Measurements from ENCODE around the gene TMEM47. TPM values are rescaled to one million over a fixed set of nuclear protein-coding genes. Genes with fewer than 3 reads are reported as not detected.
A peak's percentile ranks its signal among the peaks of the same experiment; 100 is the strongest.

TMEM47 gene
- total RNA-seq, 4 donors from 2014 or later: 1.6 to 35.1 (median 8.0) TPM

- Histone ChIP-seq H3K36me3 (no peaks in the 10 kb centered on the region), H3K27ac (no peak overlapping the region), H3K4me3 (no peak overlapping the region), H3K27me3 (no peaks in the 10 kb centered on the region), H3K4me1 (no peaks in the 10 kb centered on the region), H3K9me3 (no peaks in the 10 kb centered on the region)
- 68 to 79% methylated on average over 3 of the region's 3 CpGs for WGBS, 2 donors
- DNase-seq: no peak
- intact Hi-C loops (cut with DNase I): no loop called here
- TF ChIP-seq POLR2A (IDR thresholded peaks at IDR 0.05): no peak
- no peak for TF ChIP-seq CTCF (IDR thresholded peaks at IDR 0.05)
These were observed 70.1 kb downstream of the TMEM47 start for GRCh38 chrX:34586936-34587335.

GRCh38 chrX:34586346-34586911, 70.7 kb downstream of the TMEM47 start:
- 45 to 59% methylated on average over 4 of the region's 4 CpGs for WGBS, 2 donors
- Histone ChIP-seq H3K27me3 (no peaks in the 10 kb centered on the region), H3K36me3 (no peaks in the 10 kb centered on the region), H3K9me3 (no peaks in the 10 kb centered on the region), H3K4me1 (no peaks in the 10 kb centered on the region), H3K27ac (no peak overlapping the region), H3K4me3 (no peak overlapping the region)
- DNase-seq: no peak
- intact Hi-C loops (cut with DNase I): no loop called here
- no peak for TF ChIP-seq POLR2A (IDR thresholded peaks at IDR 0.05)
- TF ChIP-seq CTCF (IDR thresholded peaks at IDR 0.05): no peak

GRCh38 chrX:34585561-34585960, 71.5 kb downstream of the TMEM47 start:
- Histone ChIP-seq H3K27ac (no peak overlapping the region), H3K27me3 (no peaks in the 10 kb centered on the region), H3K36me3 (no peaks in the 10 kb centered on the region), H3K9me3 (no peaks in the 10 kb centered on the region), H3K4me1 (no peaks in the 10 kb centered on the region), H3K4me3 (peak overlapping the region in 1 of 4 donors; percentile 26)
- intact Hi-C loops (cut with DNase I): no loop called here
- DNase-seq: no peak
- TF ChIP-seq POLR2A (IDR thresholded peaks at IDR 0.05): no peak
- no peak for TF ChIP-seq CTCF (IDR thresholded peaks at IDR 0.05)
- 63 to 65% methylated on average over 5 of the region's 5 CpGs for WGBS, 2 donors

- intact Hi-C loops (cut with DNase I): no loop called here
- Histone ChIP-seq H3K36me3 (no peaks in the 10 kb centered on the region), H3K9me3 (no peaks in the 10 kb centered on the region), H3K4me1 (no peaks in the 10 kb centered on the region), H3K27ac (no peak overlapping the region), H3K27me3 (no peaks in the 10 kb centered on the region), H3K4me3 (no peak overlapping the region)
- WGBS, 2 donors: 74% methylated on average over 1 of the region's 1 CpG; no CpG with 5 or more reads in 1 of the 2 donors
- no peak for TF ChIP-seq CTCF (IDR thresholded peaks at IDR 0.05)
- TF ChIP-seq POLR2A (IDR thresholded peaks at IDR 0.05): no peak
- DNase-seq: no peak
These were observed 72.3 kb downstream of the TMEM47 start for GRCh38 chrX:34584781-34585180.

- no peaks in the 10 kb centered on the region for H3K27me3 ChIP-seq
- DNase-seq: no peak
- intact Hi-C loops (cut with DNase I): no loop called here
- H3K9me3 ChIP-seq: no peaks in the 10 kb centered on the region
- no peak for TF ChIP-seq CTCF (IDR thresholded peaks at IDR 0.05)
- no peak overlapping the region for H3K27ac ChIP-seq
- 19 to 41% methylated on average over 2 of the region's 2 CpGs for WGBS, 2 donors
- H3K4me1 ChIP-seq: no peaks in the 10 kb centered on the region
- no peaks in the 10 kb centered on the region for H3K36me3 ChIP-seq
- no peak overlapping the region for H3K4me3 ChIP-seq
These were observed 77.0 kb downstream of the TMEM47 start for GRCh38 chrX:34580069-34580468.

Measured in esophagus squamous epithelium (tissue), 5 donors.